ENCODE data around the gene KRT2.

Gene KRT2

GRCh38 chr12:52651726-52652261 is at the start of gene KRT2:
TSS of gene KRT2 (minus strand) at chr12:52652211. CDS start at chr12:52652142, 69 bp downstream.
- no peak for DNase-seq

DNA sequence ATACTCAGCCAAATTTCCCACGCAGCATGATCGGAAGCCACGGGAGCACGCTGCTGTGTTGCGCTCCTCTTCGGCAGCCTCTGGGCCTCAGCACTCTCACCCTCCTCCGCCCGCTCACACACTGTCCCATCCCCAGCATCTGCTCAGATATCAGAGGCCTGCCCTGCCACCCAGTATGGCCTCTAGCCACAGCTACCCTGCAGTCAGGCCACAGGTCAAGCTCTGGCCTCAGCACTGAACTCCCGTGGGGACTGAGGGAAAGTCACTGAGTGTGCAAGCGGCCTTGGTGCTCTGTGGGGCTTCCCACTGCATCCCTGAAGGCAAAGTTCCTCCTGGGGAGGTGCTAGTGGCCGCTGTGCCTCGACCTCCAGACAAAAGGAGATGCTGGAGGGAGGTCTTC is 49.3 kb upstream of the KRT2 start:
- no peak for DNase-seq

GRCh38 chr12:52699960-52700359 is 47.9 kb upstream of the KRT2 start:
- DNase-seq = no peak

- DNase-seq = no peak
Observed at GRCh38 chr12:52699373-52699772, 47.4 kb upstream of the KRT2 start.

GRCh38 chr12:52698651-52699340 is 46.8 kb upstream of the KRT2 start:
- no peak for DNase-seq

- DNase-seq = no peak
Observed at GRCh38 chr12:52697058-52697582, 45.1 kb upstream of the KRT2 start.

DNA sequence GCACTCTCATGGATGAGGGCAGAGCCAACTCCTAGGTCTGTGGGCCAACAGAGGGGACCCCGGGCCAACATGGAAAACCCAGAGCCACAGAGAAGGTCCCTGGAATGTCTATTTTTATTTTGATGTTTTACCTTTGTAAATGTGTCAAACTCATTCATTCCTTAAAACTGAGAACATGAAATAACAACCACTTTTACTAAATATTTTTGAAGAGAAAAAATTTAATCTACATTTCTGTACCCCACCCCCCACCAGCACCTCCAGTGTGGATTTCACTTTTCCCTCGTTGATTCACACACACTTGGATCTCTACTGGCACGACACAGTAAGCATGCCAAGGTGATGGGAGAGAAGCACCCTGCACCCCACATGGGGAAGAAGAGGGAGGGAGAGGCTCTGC is 44.6 kb upstream of the KRT2 start:
- DNase-seq = no peak

DNA sequence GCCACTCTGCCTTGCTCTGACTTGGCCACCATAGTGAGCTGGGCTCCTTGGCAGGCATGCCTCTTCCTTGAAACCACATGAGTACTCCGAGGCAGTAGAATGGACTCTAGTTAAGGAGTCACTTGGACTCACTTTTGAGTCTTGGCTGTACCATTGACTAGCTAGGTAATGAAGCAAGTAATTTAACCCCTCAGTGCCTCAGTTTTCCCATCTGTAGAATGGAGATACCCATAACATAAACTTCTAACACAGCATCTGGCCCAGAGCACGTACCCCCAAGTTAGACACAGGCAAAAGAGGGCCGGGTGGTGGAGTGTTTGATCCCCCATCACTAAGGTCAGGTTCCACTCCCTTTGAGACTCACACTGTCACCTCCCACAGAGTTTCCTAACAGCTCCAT is 43.0 kb upstream of the KRT2 start:
- no peak for DNase-seq

DNA sequence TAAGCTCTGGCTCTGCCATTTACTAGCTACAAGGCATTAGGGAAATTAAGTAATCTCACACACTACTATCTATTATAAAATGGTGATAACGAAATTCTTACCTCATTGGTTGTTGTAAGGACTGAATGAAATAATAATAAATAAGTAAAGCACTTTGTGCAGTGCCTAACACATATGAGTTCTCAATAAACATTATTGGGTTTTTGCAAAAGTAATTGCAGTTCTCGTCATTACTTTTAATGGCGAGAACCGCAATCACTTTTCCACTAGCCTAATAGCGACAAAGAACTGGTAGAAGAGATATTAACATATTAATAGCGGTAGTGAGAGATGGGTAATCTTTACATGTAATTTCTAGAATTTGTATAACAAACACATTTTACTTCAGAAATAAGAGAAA is 42.1 kb upstream of the KRT2 start:
- DNase-seq = no peak

DNA sequence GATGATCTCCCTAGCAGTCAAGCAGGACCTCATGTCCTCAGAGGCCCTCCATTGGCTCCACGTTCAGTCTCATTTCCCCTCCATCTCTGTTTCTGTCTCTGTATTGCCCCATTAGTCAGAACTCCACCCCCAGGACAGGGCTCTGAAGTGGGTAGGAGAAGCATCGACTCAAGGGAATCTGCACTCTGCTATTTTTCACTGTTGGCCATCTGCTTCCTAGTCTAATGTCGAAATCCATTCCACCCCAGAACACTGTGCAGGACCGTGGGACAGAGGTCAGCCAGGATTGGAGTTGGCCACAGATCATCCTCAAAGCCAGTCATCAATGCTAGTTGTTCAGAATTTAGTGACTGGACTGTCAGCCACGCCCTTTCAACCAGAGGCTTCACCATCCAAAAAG is 41.2 kb upstream of the KRT2 start:
- DNase-seq = no peak

GRCh38 chr12:52692254-52692653 is 40.2 kb upstream of the KRT2 start:
- peak in 1 of 3 experiments; percentile 26 for DNase-seq

DNA sequence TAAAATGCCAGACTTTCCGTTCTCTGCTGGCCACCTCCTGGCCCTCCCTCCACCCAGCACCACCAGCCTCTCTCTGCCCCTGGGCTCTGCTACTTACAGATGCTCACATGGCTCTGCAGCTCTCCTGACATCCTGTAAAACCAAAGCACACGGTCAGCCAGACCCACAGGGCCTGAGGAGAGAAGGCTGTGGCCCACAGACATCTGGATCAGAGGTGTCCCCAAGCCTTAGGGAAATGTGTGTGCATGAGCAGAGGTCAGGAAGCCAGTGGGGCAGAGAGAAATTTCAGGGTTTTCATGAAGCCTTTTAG is 39.8 kb upstream of the KRT2 start:
- DNase-seq = peak in 1 of 3 experiments; percentile 46

DNA sequence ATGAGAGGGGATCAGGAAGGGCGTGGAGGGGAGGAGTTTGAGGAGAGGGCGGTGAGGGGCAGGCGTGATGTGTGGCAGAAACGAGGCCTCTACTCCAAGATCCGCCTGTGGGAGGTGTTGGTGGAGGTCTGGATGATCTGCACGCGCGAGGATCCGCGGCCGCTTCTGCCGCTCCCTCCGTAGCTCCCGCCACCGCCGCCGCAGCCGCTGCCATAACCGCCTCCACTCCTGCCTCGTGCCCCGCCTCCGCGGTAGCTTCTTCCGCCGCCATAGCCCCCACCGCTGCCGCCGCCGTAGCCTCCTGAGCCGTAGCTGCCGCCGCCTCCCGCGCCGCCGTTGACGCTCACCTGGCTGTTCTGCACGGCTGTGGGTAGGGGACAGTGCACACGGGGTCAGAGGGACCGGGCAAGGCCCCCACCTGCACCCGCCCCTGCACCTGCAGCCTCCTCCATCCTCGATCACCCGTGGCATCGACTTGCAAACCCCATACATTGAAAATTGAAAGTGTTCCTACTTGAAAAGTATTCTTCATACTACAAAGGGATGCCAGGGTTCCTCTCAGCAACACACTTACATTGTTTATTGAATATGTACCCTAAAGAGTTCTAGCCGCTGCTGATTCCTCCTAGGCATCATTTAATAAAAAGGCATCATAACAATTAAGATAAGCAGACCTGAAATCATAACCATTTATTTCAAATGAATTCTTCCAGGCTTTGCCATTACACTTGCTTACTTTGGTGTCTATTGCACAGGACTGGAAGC is 39.2 kb upstream of the KRT2 start:
- peak; percentile 19 to 80 (median 77) for DNase-seq

DNA sequence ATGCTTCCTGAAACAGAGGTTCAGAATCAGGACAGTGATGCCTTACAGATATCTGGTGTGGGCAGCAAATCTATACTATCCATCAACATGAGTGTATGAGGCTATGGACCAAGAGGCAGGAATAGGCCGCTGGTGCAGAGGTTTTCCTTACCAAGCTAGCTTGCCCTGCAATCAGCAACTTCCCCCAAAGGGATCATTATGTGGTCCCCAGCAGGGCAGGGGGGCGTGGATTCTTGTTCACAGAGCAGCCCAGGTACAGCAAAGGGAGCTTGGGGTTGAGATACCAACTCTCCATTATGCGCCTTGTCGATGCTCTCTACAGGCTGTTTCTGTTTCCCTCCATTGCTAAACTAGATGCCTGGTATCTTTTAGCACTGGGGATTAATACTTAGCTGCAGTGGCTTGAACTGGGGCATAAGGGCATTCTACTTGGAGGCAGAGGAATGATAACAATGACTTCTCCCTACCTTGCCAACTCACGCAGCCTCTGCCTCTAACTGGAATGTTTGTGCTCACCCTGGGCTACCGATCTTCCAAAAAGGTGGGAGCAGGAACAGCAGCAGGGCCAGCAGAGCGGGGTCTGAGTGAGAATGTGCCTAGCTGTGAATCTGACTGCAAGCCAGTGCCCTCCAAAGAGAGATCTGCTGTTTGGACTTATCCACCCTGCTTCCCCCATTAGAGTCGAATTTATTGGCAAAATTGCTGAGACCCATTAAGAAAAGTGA is 38.5 kb upstream of the KRT2 start:
- DNase-seq = peak in 1 of 3 experiments; percentile 43

DNA sequence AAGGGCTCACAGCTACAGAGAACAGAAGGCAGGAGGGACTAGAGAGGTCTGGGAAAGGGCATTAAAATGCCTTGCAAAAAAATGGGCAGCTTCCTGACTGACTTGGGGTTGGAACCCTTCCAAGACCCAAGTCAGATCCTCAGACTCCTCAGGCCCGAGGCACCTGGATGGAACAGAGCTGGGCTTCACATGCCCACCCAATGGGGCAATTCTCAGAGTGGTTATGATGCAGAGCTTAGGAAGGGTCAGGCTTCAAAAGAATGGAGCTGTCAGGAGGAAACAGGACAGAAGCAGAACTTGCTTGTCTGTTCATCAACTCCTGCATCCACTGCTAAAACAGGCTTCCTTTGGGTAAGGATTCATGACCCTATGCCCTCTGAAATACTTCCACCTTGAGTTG is 37.9 kb upstream of the KRT2 start:
- DNase-seq = no peak

DNA sequence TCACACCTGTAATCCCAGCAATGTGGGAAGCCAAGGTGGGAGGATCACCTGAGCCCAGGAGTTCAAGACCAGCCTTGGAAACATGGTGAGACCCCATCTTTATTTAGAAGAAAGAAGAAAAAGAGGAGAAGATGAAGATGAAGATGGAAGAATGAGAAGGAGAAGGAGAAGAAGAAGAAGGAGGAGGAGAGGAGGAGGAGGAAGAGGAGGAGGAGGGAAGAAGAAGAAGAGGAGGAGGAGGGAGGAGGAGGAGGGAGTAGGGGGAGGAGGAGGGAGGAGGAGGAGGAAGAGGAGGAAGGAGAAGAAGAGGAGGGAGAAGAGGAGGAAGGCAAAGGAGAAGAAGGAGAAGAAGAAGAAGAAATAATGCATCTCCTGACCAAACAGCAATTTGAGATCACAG is 37.2 kb upstream of the KRT2 start:
- DNase-seq = no peak

- DNase-seq = no peak
Observed at GRCh38 chr12:52688481-52688880, 36.5 kb upstream of the KRT2 start.

- DNase-seq = peak; percentile 15 to 66 (median 16)
Observed at GRCh38 chr12:52687497-52688385, 35.7 kb upstream of the KRT2 start.

DNA sequence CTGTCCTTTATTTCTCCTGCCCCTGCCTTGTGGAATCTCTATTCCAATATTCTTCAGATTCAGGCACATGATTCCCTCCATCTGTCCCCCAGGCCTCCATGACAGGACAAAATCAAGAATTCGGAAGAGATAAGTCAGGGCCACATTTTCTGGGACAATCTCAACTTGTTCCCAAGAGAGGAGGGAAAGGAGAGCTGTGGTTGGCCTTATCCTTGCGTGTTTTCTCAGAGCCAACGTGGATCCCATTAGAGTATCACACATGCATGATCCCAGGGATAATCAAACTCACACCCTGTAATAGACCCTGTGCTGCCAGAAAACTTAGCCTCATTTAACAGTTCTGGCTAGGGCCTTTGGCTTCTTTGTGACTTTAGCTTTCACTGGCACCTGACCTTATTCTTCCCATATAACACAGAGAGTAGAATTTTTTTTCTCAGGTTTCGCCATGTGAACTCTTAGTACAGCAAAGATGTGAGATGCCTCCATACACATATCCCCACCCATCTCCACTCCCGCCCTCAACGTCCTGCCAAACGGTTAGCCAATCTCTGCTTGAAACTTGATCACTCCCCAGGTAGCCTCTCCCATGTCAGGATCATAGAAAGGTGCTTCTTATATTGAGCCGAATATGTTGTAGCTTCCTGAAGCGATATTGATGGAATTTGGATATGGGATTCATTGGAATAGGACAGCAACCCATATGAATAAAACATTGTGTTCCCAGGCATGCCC is 34.9 kb upstream of the KRT2 start:
- peak in 1 of 3 experiments; percentile 20 for DNase-seq

DNA sequence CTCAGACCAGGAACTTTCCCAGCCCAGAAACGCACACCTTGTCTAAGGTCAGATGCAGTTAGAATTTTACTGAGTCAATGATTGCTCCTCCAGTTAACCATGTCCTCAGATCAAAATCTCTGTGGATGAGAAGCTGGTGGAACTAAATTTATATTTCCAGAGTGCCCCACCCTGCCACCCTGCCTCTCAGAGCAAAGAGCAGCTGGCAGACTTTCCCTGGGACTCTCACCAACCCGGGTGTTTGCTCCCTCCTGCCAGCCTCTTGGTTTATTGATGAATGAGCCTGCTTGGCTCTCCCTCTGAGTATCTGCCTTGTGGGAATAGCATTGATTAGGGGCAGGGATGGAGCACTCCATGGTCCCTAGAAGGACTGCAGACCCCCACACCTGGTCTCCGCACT is 34.1 kb upstream of the KRT2 start:
- DNase-seq = no peak

- DNase-seq = no peak
Observed at GRCh38 chr12:52685406-52685890, 33.4 kb upstream of the KRT2 start.

GRCh38 chr12:52684431-52684830 is 32.4 kb upstream of the KRT2 start:
- DNase-seq = no peak
